Measurements from ENCODE around the gene AGK.
A peak's percentile ranks its signal among the peaks of the same experiment; 100 is the strongest.

Gene AGK

DNA sequence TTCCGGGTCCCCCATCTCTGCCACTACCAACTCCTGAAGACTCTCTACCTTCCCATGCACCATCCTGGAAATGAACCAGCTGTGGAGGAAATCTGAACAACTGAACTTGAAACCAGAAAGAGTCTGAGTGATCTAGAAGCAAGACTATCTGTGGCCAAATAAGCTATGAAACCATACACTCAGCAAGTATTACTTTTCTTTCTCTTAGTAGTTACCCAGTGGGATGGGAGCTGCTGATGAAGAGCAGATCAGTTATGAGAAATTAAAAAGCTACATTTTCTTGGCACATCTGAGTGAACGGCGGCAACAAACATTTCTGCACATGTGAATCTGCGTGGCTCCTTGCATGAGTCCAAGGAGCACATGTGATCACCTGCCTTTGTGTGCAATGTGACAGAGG is 31.6 kb upstream of the AGK start:
- TF ChIP-seq, protein P1, sequence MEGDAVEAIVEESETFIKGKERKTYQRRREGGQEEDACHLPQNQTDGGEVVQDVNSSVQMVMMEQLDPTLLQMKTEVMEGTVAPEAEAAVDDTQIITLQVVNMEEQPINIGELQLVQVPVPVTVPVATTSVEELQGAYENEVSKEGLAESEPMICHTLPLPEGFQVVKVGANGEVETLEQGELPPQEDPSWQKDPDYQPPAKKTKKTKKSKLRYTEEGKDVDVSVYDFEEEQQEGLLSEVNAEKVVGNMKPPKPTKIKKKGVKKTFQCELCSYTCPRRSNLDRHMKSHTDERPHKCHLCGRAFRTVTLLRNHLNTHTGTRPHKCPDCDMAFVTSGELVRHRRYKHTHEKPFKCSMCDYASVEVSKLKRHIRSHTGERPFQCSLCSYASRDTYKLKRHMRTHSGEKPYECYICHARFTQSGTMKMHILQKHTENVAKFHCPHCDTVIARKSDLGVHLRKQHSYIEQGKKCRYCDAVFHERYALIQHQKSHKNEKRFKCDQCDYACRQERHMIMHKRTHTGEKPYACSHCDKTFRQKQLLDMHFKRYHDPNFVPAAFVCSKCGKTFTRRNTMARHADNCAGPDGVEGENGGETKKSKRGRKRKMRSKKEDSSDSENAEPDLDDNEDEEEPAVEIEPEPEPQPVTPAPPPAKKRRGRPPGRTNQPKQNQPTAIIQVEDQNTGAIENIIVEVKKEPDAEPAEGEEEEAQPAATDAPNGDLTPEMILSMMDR (IDR thresholded peaks at IDR 0.05; ENCODE audit: low read depth, low read length) = no peak
- no peak overlapping the region for H3K4me3 ChIP-seq (ENCODE audit: low read depth, low read length)

GRCh38 chr7:141522657-141523342 is 28.4 kb upstream of the AGK start:
- H3K4me3 ChIP-seq (ENCODE audit: low read depth, low read length) = no peak overlapping the region
- TF ChIP-seq, protein P1 (IDR thresholded peaks at IDR 0.05; ENCODE audit: low read depth, low read length) = no peak

GRCh38 chr7:141525973-141526514 is 25.2 kb upstream of the AGK start:
- TF ChIP-seq, protein P1 (IDR thresholded peaks at IDR 0.05; ENCODE audit: low read depth, low read length) = no peak

GRCh38 chr7:141527076-141527475 is 24.1 kb upstream of the AGK start:
- TF ChIP-seq, protein P1 (IDR thresholded peaks at IDR 0.05; ENCODE audit: low read depth, low read length) = no peak
- no peak overlapping the region for H3K4me3 ChIP-seq (ENCODE audit: low read depth, low read length)

More at GRCh38 chr7:141525973-141526514, 25.2 kb upstream of the AGK start:
- no peak overlapping the region for H3K4me3 ChIP-seq (ENCODE audit: low read depth, low read length)

GRCh38 chr7:141528399-141528798 is 22.8 kb upstream of the AGK start:
- H3K4me3 ChIP-seq (ENCODE audit: low read depth, low read length) = no peak overlapping the region
- TF ChIP-seq, protein P1 (IDR thresholded peaks at IDR 0.05; ENCODE audit: low read depth, low read length) = no peak

GRCh38 chr7:141533149-141533949 is 17.9 kb upstream of the AGK start:
- H3K4me3 ChIP-seq (ENCODE audit: low read depth, low read length) = no peak overlapping the region
- TF ChIP-seq, protein P1 (IDR thresholded peaks at IDR 0.05; ENCODE audit: low read depth, low read length) = peak; percentile 90
